Right cardiac atrium (tissue), 5 donors: ENCODE results near the gene CCDC15. TPM values are rescaled to one million over a fixed set of nuclear protein-coding genes. Genes with fewer than 3 reads are reported as not detected.
A peak's percentile ranks its signal among the peaks of the same experiment; 100 is the strongest.

Source experiments
- ATAC-seq, 2 donors: fragments of 200-7000 bp; cut with Tn5 transposase; one replicate each; pipeline versions ENCODE4 v1.8.0 to v1.9.1; 2020; ENCODE audit warnings: moderate library complexity in 2 of 2, mild to moderate bottlenecking in 1 of 2
- DNase-seq, 3 donors: peaks; one replicate each; pipeline ENCODE4 v3.0.0-alpha.2; 2020
- H3K27ac ChIP-seq: one replicate; pipeline ENCODE4 v1.5.1; 2013; ENCODE audit warnings: mild to moderate bottlenecking, low read length, control low read depth, moderate library complexity
- H3K27me3 ChIP-seq: one replicate; pipeline ENCODE4 v1.6.1; 2013; ENCODE audit not compliant: control insufficient read depth, insufficient read depth
- H3K4me1 ChIP-seq: one replicate; pipeline ENCODE4 v1.6.1; 2013; ENCODE audit warnings: low read length; ENCODE audit not compliant: control insufficient read depth, insufficient read depth
- H3K4me3 ChIP-seq: one replicate; pipeline ENCODE4 v1.5.1; 2013; ENCODE audit warnings: low read length, control low read depth
- H3K9me3 ChIP-seq: one replicate; pipeline ENCODE4 v1.6.1; 2013; ENCODE audit warnings: low read length; ENCODE audit not compliant: control insufficient read depth
- WGBS: extraction: QIAGEN DNeasy Blood & Tissue Kit; methylation state at CpG from one replicate; pipeline ENCODE4 v1.1.7; 2013; 5-methylcytosine and 5-hydroxymethylcytosine counted together
- intact Hi-C, 4 donors: fragments of 100-400 bp; cut with DNase I; formaldehyde crosslinking; loops; one replicate each; pipeline versions ENCODE4 v1.11.0 to v1.14.0; 2022 to 2023
- long read RNA-seq, 4 donors: library from polyadenylated mRNA; unstranded; transcript quantifications; one replicate each; pipeline ENCODE4 v2.0.0, GENCODE V29; 2020 to 2021
- polyA plus RNA-seq: library from polyadenylated mRNA; stranded (reverse); fragments of 200-250 nt; gene quantifications from one replicate; pipeline ENCODE4 v1.2.3, GENCODE V29; 2013
- total RNA-seq, 4 donors: library from RNA; stranded (reverse); fragmentation: NEBNext Ultra II Directional; extraction: Animal tissue kit (Norgen Biotek cat#: 25700); gene quantifications; one replicate each; pipeline ENCODE4 v1.2.1, GENCODE V29; 2021
- donor health status: healthy with polysubstance abuse.
- donor health status: DM: no; HTN: yes; CAD: no.
- donor health status: DM: no; HTN: no; CAD: no.
- donor health status: DM: no; HTN: yes; CAD: no; lungs with severe emphysema.
- donor health status: DM: yes; HTN: yes; CAD: no.

Gene CCDC15
- under 1 TPM; 0.17 to 0.47 (median 0.33) TPM for total RNA-seq
- 0.09 TPM for polyA plus RNA-seq
- long read RNA-seq, donor 1, partial matches to known transcripts: 1 of 1 reads
- long read RNA-seq, donor 1, other reads (novel, unspliced or antisense): 0 of 1 reads
- long read RNA-seq, donor 2: 0 reads
- long read RNA-seq, donor 3, partial matches to known transcripts: 1 of 2 reads
- long read RNA-seq, donor 3, other reads (novel, unspliced or antisense): 1 of 2 reads
- long read RNA-seq, donor 4: 0 reads

GRCh38 chr11:124953753-124954589 lies at the start of gene CCDC15:
Gene CCDC15 (plus strand): TSS chr11:124954202. CDS start chr11:124954733, 531 bp downstream.
- under 1% methylated on average over 54 of the region's 54 CpGs for WGBS
- ATAC-seq (peak; percentile 100), DNase-seq (peak; percentile 98 to 99 (median 98))
- Histone ChIP-seq H3K4me3 (peak within 1 kb of the TSS; percentile 89), H3K27me3 (no peaks in the 10 kb centered on the region), H3K4me1 (peaks cover 2% of the 10 kb centered on the region), H3K9me3 (no peaks in the 10 kb centered on the region), H3K27ac (peak within 1 kb of the TSS; percentile 95)
- intact Hi-C loops: no loop called here

GRCh38 chr11:124915541-124916369 lies 38.2 kb upstream of the CCDC15 start:
- no peaks in the 10 kb centered on the region for H3K9me3 ChIP-seq
- no peak for DNase-seq
- no peak overlapping the region for H3K27ac ChIP-seq
- H3K27me3 ChIP-seq: no peaks in the 10 kb centered on the region
- 82% methylated on average over 3 of the region's 3 CpGs for WGBS
- intact Hi-C loops: no loop called here
- peaks cover 2% of the 10 kb centered on the region for H3K4me1 ChIP-seq
- no peak for ATAC-seq
- H3K4me3 ChIP-seq: no peak overlapping the region

DNA sequence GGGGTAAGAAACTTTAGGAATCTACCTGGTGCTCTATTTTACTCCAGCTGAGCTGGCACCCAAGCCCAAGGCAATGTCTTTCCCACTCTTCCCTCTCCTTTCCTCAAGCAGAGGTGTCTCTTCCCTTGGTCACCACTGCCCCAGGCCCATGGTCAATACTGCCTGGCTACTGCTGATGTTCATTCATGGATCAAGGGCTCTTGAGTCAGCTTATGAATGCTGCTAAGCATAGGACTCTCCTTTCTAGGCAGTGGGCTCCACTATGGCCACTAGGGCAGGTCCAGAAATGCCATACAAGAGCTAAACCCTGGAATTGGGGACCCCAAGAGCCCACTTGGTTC lies 37.7 kb upstream of the CCDC15 start:
- intact Hi-C loops: no loop called here

DNA sequence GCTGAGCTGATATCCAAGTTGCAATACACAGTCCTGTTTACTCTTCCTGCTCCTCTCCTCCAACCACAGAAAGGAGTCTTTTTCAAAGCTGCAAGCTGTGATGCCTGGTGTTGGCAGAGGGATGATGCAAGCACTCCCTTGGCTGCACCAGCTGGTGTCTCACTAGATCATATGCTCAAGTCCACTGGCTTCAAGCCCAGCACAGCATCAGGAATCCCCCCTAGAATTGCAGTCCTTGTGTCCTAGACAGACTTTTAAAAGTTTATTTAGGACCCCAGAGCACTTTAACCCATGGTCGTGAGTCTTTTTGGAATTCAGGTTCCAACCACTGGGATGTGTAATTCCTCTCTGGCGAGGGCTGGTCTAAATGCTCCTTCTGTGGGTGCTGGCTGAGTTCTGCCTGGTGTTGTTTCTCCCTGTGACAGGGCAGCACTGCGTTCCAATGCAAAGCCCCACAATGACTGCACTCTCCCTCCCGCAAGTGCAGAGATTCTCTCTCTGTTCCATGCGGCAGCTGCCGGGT lies 36.8 kb upstream of the CCDC15 start:
- 76% methylated on average over 6 of the region's 6 CpGs for WGBS
- ATAC-seq (no peak), DNase-seq (no peak)
- Histone ChIP-seq H3K4me1 (peaks cover 2% of the 10 kb centered on the region), H3K27me3 (no peaks in the 10 kb centered on the region), H3K9me3 (no peaks in the 10 kb centered on the region), H3K27ac (no peak overlapping the region), H3K4me3 (no peak overlapping the region)
- intact Hi-C loops: no loop called here

More for the DNA sequence above, 37.7 kb upstream of the CCDC15 start:
- Histone ChIP-seq H3K27me3 (no peaks in the 10 kb centered on the region), H3K4me1 (peaks cover 2% of the 10 kb centered on the region), H3K9me3 (no peaks in the 10 kb centered on the region), H3K27ac (no peak overlapping the region), H3K4me3 (no peak overlapping the region)
- ATAC-seq (no peak), DNase-seq (no peak)

DNA sequence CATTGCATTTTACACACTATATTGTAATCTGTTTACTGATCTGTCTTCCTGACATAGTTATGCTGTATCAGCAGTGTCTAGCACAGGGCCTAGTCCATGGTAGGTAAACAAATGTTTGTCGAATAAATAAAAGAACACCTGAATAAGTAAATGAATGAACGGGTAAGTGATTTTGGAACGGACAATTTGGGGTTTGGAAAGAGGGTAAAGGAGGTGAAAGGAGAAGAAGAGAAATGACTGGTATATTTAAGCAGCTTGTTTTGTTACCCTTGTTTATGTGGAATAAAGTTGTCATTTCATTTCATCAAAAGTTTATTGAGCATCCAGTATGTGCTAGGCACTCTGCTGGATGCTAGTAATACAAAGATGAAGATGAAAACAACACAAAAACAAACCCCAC lies 35.1 kb upstream of the CCDC15 start, which contains the start of gene HEPN1:
Gene HEPN1, plus strand, starts transcription at position 301 of the 400 bp plus-strand sequence.
- intact Hi-C loops: no loop called here
- peaks cover 2% of the 10 kb centered on the region for H3K4me1 ChIP-seq
- no peaks in the 10 kb centered on the region for H3K9me3 ChIP-seq
- no peaks in the 10 kb centered on the region for H3K27me3 ChIP-seq
- no peak within 1 kb of the TSS for H3K4me3 ChIP-seq
- H3K27ac ChIP-seq: no peak within 1 kb of the TSS
- no peak for DNase-seq
- ATAC-seq: no peak
- WGBS: 92% methylated on average over 3 of the region's 3 CpGs

DNA sequence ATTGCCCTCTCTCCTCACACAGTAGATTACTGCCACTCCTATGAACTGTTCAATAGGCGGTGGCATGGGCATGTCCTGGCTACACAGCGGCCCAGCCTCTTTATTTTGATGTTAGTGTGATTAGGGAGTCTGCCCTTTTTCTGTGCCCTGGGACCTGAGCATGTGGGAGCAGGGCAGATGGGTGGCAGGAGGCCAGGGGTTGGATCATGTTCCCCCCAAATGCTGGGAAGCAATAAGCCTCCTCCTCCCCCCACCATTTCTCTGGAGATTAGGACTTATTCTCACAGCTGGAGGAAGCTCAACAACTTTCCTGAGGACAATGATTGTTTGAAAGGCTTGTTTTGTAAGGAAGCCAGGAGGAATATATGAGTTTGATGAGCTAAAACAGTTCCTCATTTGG lies 34.1 kb upstream of the CCDC15 start:
- no peaks in the 10 kb centered on the region for H3K9me3 ChIP-seq
- no peak for DNase-seq
- ATAC-seq: no peak
- peaks cover 2% of the 10 kb centered on the region for H3K4me1 ChIP-seq
- no peak overlapping the region for H3K4me3 ChIP-seq
- 99% methylated on average over 2 of the region's 2 CpGs for WGBS
- H3K27me3 ChIP-seq: no peaks in the 10 kb centered on the region
- no peak overlapping the region for H3K27ac ChIP-seq
- intact Hi-C loops: no loop called here

GRCh38 chr11:124920356-124920755 lies 33.6 kb upstream of the CCDC15 start:
- Histone ChIP-seq H3K4me3 (peak overlapping the region; percentile 57), H3K27me3 (no peaks in the 10 kb centered on the region), H3K4me1 (peaks cover 2% of the 10 kb centered on the region), H3K9me3 (no peaks in the 10 kb centered on the region), H3K27ac (peak overlapping the region; percentile 38)
- DNase-seq (no peak), ATAC-seq (no peak)
- WGBS: 82% methylated on average over 5 of the region's 5 CpGs
- intact Hi-C loops: no loop called here

DNA sequence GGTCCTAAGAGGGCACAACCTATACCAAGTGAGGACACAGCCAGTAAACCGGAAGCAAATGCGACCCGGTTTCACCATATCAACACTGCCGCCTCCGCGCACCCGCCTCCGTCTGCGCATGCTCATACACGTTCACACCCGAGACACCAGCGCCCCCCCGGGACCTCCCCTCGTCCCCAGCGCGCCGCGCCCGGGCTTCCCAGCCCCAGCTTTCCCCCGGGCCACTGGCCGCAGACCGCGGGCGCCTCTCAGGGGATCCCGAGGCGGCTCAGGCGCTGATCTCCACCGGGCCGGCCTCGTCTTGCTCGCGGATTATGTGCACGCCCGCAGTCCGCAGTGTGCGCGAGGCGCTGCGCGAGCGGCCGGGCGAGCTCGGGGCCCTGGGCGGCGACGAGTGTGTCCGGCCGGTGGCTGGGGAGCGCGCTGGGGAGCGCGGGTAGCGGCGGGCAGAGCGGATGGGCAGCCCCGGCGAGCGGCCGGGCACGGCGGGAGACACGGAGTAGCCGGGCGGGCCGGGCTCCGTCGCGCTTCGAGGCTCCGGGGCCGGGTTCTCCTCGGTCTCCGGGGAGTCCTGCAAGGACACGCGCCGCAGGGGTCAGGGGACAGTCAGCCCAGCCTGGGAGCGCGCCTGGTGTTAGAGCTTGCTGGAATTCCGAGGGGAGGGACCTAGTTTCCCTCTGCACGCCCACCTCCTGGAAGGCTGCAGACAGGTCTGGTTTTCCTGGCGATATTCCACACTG lies 33.0 kb upstream of the CCDC15 start:
- peak overlapping the region; percentile 62 for H3K27ac ChIP-seq
- no peaks in the 10 kb centered on the region for H3K27me3 ChIP-seq
- ATAC-seq (peak; percentile 78 to 90), DNase-seq (peak; percentile 87 to 94 (median 94))
- H3K9me3 ChIP-seq: no peaks in the 10 kb centered on the region
- 5% methylated on average over 82 of the region's 82 CpGs for WGBS
- peaks cover 2% of the 10 kb centered on the region for H3K4me1 ChIP-seq
- H3K4me3 ChIP-seq: peak overlapping the region; percentile 57
- intact Hi-C loops: no loop called here

DNA sequence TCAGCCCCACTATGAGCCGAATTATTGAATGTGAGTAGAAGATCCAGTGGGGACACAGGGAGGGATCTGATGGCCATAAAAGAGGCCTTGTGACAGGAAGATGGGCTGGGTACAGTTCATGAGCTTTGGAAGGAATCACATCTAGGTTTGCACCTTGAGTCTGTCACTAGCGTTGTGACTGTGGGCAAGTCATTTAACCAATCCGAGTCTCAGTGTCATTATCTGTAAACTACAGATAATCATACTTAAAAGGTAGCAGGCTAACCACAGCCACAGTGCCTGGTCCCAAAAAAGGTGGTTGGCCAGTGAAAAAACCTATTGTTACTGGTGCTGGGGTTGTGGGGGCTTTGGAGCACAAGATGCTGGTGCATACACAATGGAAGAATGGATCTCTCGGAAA lies 31.2 kb upstream of the CCDC15 start:
- 90% methylated on average over 4 of the region's 4 CpGs for WGBS
- H3K27me3 ChIP-seq: no peaks in the 10 kb centered on the region
- intact Hi-C loops: no loop called here
- H3K27ac ChIP-seq: no peak overlapping the region
- H3K9me3 ChIP-seq: no peaks in the 10 kb centered on the region
- ATAC-seq (no peak), DNase-seq (no peak)
- peaks cover 2% of the 10 kb centered on the region for H3K4me1 ChIP-seq
- no peak overlapping the region for H3K4me3 ChIP-seq

DNA sequence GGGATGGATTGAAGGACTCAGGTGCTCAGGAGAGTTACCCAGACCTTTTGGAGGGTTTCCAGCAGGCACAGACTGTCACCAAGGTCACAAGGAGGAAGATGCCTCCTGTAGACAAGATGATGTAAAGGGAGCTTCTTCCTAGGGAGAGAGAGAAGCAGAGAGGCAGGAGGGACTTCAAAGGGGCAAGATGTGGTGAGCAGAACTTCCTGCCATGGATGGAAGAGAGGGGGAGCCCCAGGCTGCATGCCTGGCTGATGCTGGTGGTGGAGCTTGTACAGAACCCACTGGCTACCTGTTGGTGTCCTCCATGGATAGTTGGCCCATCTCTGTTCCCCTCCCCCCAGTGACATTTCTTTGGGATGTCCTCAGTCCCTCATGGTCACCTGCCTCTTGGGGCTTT lies 30.7 kb upstream of the CCDC15 start:
- DNase-seq (no peak), ATAC-seq (no peak)
- Histone ChIP-seq H3K4me3 (no peak overlapping the region), H3K27me3 (no peaks in the 10 kb centered on the region), H3K4me1 (peaks cover 2% of the 10 kb centered on the region), H3K27ac (no peak overlapping the region), H3K9me3 (no peaks in the 10 kb centered on the region)
- intact Hi-C loops: no loop called here
